G401.6 (cell line): Measurements from ENCODE around the gene RETREG1.
"Not testable (repeated sequence)": the region's sequence is repeated elsewhere in the genome, so short reads cannot be mapped to it uniquely, and the experiment has no call there.

Experiments used
- FAIRE-seq: peaks from 2 replicates; lab custom pipeline; 2012; peaks lifted over from hg19 to GRCh38; lab: Jason Lieb, UNC

RETREG1 gene

GRCh38 chr5:16446993-16447392 is 169.8 kb downstream of the RETREG1 start:
- no peak for FAIRE-seq

- FAIRE-seq, result no peak
Measured at GRCh38 chr5:16437977-16438376, 178.8 kb downstream of the RETREG1 start.

- FAIRE-seq, result not testable (repeated sequence)
Measured at GRCh38 chr5:16436065-16436682, 180.6 kb downstream of the RETREG1 start.

GRCh38 chr5:16431490-16431889 is 185.3 kb downstream of the RETREG1 start:
- FAIRE-seq, result no peak

GRCh38 chr5:16430349-16431089 is 186.3 kb downstream of the RETREG1 start:
- no peak for FAIRE-seq

GRCh38 chr5:16428359-16428758 is 188.4 kb downstream of the RETREG1 start:
- FAIRE-seq, result no peak

GRCh38 chr5:16427587-16427986 is 189.2 kb downstream of the RETREG1 start:
- FAIRE-seq, result no peak
